K562 (cell line): ENCODE data around the gene PCP4L1. TPM values are rescaled to one million over a fixed set of nuclear protein-coding genes. Genes with fewer than 3 reads are reported as not detected.
A peak's percentile ranks its signal among the peaks of the same experiment; 100 is the strongest.

Source experiments
- ESRRA ChIP-seq: fragments of 450-650 bp; IDR thresholded peaks from 2 replicates; pipeline ENCODE4 v1.6.1; 2014; ENCODE audit warnings: low read depth, mild to moderate bottlenecking, moderate library complexity, borderline replicate concordance
- MGA ChIP-seq: fragments of 450-650 bp; IDR thresholded peaks from 2 replicates; pipeline ENCODE4 v1.6.1; 2016; ENCODE audit warnings: mild to moderate bottlenecking, moderate library complexity
- SREBF1 ChIP-seq: fragments of 150-350 bp; IDR thresholded peaks from 2 replicates; pipeline ENCODE4 v1.6.1; 2014; ENCODE audit warnings: antibody characterized with exemption, low read depth, low read length, borderline replicate concordance
- TBL1XR1 ChIP-seq, 2 experiments: IDR thresholded peaks; 2 replicates each; pipeline ENCODE4 v1.6.1; 2012; ENCODE audit warnings: improper control_type of control experiment in 2 of 2, low read length in 2 of 2, mild to moderate bottlenecking in 1 of 2
- THRA ChIP-seq: fragments of 450-650 bp; IDR thresholded peaks from 2 replicates; pipeline ENCODE4 v1.6.1; 2017; ENCODE audit warnings: mild to moderate bottlenecking, moderate library complexity
- TRIM28 ChIP-seq: fragments of 450-650 bp; IDR thresholded peaks from 2 replicates; pipeline ENCODE4 v1.6.1; 2017
- ZNF277 ChIP-seq: fragments of 250-450 bp; sonication (Bioruptor Pico); IDR thresholded peaks from 2 replicates; pipeline ENCODE4 v1.8.0; 2022; ENCODE audit warnings: inconsistent platforms, mild to moderate bottlenecking, moderate library complexity, borderline replicate concordance
- polyA plus RNA-seq, 8 experiments: library from polyadenylated mRNA; depleted of rRNA in 4 of 8; stranded (reverse) in 5 of 8; unstranded in 3 of 8; fragments of >200 nt; fragmentation: Nextera tagmentation in 2 of 8; fragmentation: Illumina TruSeq in 1 of 8; extraction: Ambion mirVana in 2 of 8; extraction: Trizol in 1 of 8; gene quantifications; 2 replicates each; pipeline versions ENCODE4 v1.2.1 to v1.2.3, GENCODE V29; 2011 to 2014; ENCODE audit warnings: inconsistent platforms in 1 of 8, missing spikeins in 1 of 8
- total RNA-seq, 7 experiments: library from RNA; depleted of rRNA in 6 of 7; stranded (reverse); fragments of >200 nt in 6 of 7; fragmentation: Illumina TruSeq in 2 of 7; extraction: Trizol in 2 of 7; gene quantifications; 2 replicates each; pipeline versions ENCODE4 v1.2.1 to v1.2.3, GENCODE V29; 2011 to 2021; ENCODE audit warnings: low replicate concordance in 1 of 7
- TF ChIP-seq, protein P1 (sequence below), 2 experiments: fragments of 150-350 bp in 1 of 2; IDR thresholded peaks; 2 replicates each; pipeline ENCODE4 v1.6.1; 2012 to 2016; ENCODE audit warnings: low read depth in 2 of 2, low read length in 2 of 2, mild to moderate bottlenecking in 1 of 2, moderate library complexity in 1 of 2

The PCP4L1 gene
- total and polyA plus RNA-seq, 9 of the 15 experiments (the other 6 are each of a cell fraction or from before 2014, with no cell fraction given): not detected

- TF ChIP-seq MGA (peak; percentile 43; the same call in 1 of the 2 replicates), TBL1XR1 (IDR thresholded peaks at IDR 0.05; ENCODE audit: low read length in 2 of 2) (0 out of 4 replicates have a peak, but pooled peaks of 1 of the 2 experiments have one; percentile 28), ESRRA (peak; percentile 61), ZNF277 (CRISPR knock-in tag) (no peak), SREBF1 (no peak), TRIM28 (0 out of 2 replicates have a peak, but pooled peaks have one; percentile 14), THRA (no peak)
- TF ChIP-seq, protein P1, sequence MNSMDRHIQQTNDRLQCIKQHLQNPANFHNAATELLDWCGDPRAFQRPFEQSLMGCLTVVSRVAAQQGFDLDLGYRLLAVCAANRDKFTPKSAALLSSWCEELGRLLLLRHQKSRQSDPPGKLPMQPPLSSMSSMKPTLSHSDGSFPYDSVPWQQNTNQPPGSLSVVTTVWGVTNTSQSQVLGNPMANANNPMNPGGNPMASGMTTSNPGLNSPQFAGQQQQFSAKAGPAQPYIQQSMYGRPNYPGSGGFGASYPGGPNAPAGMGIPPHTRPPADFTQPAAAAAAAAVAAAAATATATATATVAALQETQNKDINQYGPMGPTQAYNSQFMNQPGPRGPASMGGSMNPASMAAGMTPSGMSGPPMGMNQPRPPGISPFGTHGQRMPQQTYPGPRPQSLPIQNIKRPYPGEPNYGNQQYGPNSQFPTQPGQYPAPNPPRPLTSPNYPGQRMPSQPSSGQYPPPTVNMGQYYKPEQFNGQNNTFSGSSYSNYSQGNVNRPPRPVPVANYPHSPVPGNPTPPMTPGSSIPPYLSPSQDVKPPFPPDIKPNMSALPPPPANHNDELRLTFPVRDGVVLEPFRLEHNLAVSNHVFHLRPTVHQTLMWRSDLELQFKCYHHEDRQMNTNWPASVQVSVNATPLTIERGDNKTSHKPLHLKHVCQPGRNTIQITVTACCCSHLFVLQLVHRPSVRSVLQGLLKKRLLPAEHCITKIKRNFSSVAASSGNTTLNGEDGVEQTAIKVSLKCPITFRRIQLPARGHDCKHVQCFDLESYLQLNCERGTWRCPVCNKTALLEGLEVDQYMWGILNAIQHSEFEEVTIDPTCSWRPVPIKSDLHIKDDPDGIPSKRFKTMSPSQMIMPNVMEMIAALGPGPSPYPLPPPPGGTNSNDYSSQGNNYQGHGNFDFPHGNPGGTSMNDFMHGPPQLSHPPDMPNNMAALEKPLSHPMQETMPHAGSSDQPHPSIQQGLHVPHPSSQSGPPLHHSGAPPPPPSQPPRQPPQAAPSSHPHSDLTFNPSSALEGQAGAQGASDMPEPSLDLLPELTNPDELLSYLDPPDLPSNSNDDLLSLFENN (IDR thresholded peaks at IDR 0.05; ENCODE audit: low read depth in 2 of 2, low read length in 2 of 2): no peak
These were observed 55.8 kb downstream of the PCP4L1 start, which contains the start of gene SDHC (continued) for GRCh38 chr1:161314201-161314981.
